Smooth muscle cell (in vitro differentiated cells): ENCODE data around the gene MERTK. TPM values are rescaled to one million over a fixed set of nuclear protein-coding genes. Genes with fewer than 3 reads are reported as not detected.

Experiments
- DNase-seq: peaks from one replicate; lab custom pipeline; 2025; ENCODE audit not compliant: unreplicated experiment; lab: John Stamatoyannopoulos, UW
- H2AFZ ChIP-seq: fragments of 200-600 bp; sonication (generic); 2 replicates; pipeline ENCODE4 v1.6.0; 2016; ENCODE audit warnings: antibody characterized with exemption, low read depth, mild to moderate bottlenecking
- H3F3A ChIP-seq: fragments of 200-600 bp; sonication (generic); 2 replicates; pipeline ENCODE4 v1.6.0; 2017; ENCODE audit warnings: antibody characterized with exemption, low read depth
- H3K27ac ChIP-seq: fragments of 200-600 bp; sonication (generic); 2 replicates; pipeline ENCODE4 v1.5.1; 2016; ENCODE audit warnings: low read depth, mild to moderate bottlenecking
- H3K27me3 ChIP-seq: fragments of 200-600 bp; sonication (generic); 2 replicates; pipeline ENCODE4 v1.6.1; 2016; ENCODE audit warnings: low read depth, mild to moderate bottlenecking
- H3K36me3 ChIP-seq: fragments of 200-600 bp; sonication (generic); 2 replicates; pipeline ENCODE4 v1.5.1; 2016; ENCODE audit warnings: low read depth
- H3K4me1 ChIP-seq: fragments of 200-600 bp; sonication (generic); 2 replicates; pipeline ENCODE4 v1.5.1; 2016; ENCODE audit warnings: low read depth
- H3K4me2 ChIP-seq: fragments of 200-600 bp; sonication (generic); 2 replicates; pipeline ENCODE4 v1.6.0; 2016; ENCODE audit warnings: mild to moderate bottlenecking
- H3K4me3 ChIP-seq: fragments of 200-600 bp; sonication (generic); 2 replicates; pipeline ENCODE4 v1.5.1; 2016; ENCODE audit warnings: mild to moderate bottlenecking
- H3K79me2 ChIP-seq: fragments of 200-600 bp; sonication (generic); 2 replicates; pipeline ENCODE4 v1.6.0; 2016; ENCODE audit warnings: low read depth, mild to moderate bottlenecking
- H3K9ac ChIP-seq: fragments of 200-600 bp; sonication (generic); 2 replicates; pipeline ENCODE4 v1.6.0; 2016; ENCODE audit warnings: low read depth
- H3K9me3 ChIP-seq: fragments of 200-600 bp; sonication (generic); replicated peaks from 2 replicates; pipeline ENCODE4 v1.5.1; 2016; ENCODE audit warnings: low read depth
- H4K20me1 ChIP-seq: fragments of 200-600 bp; sonication (generic); 2 replicates; pipeline ENCODE4 v1.6.0; 2016; ENCODE audit warnings: low read depth
- CTCF ChIP-seq: fragments of 200-600 bp; sonication (generic); IDR thresholded peaks from 2 replicates; pipeline ENCODE4 v1.5.1; 2017; ENCODE audit warnings: borderline replicate concordance, mild to moderate bottlenecking, antibody characterized with exemption; ENCODE audit not compliant: insufficient read depth, poor library complexity, severe bottlenecking
- WGBS: methylation state at CpG from one replicate; pipeline ENCODE4 v1.1.7; 2016; ENCODE audit warnings: low lambda C conversion rate; 5-methylcytosine and 5-hydroxymethylcytosine counted together
- polyA plus RNA-seq: library from polyadenylated mRNA; unstranded; fragments of >200 nt; fragmentation: Nextera tagmentation; extraction: Ambion mirVana; gene quantifications from 2 replicates; pipeline ENCODE4 v1.2.1, GENCODE V29; 2016
- total RNA-seq: library from RNA; depleted of rRNA; stranded (reverse); fragments of >200 nt; gene quantifications from 2 replicates; pipeline ENCODE4 v1.2.3, GENCODE V29; 2014

MERTK gene
- total and polyA plus RNA-seq, 2 experiments from 2014 or later, result 5.1 to 9.4 TPM

GRCh38 chr2:111986116-111986900 lies 87.9 kb downstream of the MERTK start:
- Histone ChIP-seq H3K27me3 (no peaks in the 10 kb centered on the region), H4K20me1 (no peaks in the 10 kb centered on the region), H3K79me2 (no peaks in the 10 kb centered on the region), H3K36me3 (no peaks in the 10 kb centered on the region), H3K4me2 (no peak overlapping the region), H3F3A (no peaks in the 10 kb centered on the region), H3K4me1 (peaks cover 32% of the 10 kb centered on the region), H2AFZ (no peak overlapping the region), H3K4me3 (no peak overlapping the region), H3K27ac (no peak overlapping the region), H3K9me3 (no peaks in the 10 kb centered on the region), H3K9ac (no peak overlapping the region)
- no peak for TF ChIP-seq CTCF
- WGBS, result 59% methylated on average over 6 of the region's 6 CpGs
- DNase-seq, result no peak

GRCh38 chr2:111990375-111990774 lies 92.0 kb downstream of the MERTK start:
- DNase-seq, result no peak
- WGBS, result over 99% methylated on average over 3 of the region's 3 CpGs
- no peak overlapping the region for H2AFZ ChIP-seq

DNA sequence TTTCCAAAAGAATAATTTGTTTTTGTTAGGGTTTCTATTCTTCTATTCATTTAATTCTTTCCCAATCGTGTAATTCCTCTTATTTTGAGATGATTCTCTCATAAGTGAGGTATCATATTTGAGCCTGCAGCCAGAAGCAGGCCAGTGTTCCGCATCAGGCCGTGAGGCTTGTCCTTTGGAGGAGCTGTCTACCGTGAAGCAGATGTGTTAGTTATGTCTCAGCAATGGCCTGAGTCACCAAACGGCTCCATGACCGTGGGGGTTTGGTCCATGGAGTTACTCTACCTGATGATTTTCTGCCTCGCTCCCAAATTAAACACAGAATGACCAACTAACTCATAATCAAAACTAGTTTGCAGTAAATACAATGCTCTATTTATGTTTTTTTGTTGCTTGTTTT lies 92.4 kb downstream of the MERTK start:
- H3K9ac ChIP-seq, result no peak overlapping the region
- H3K79me2 ChIP-seq, result no peaks in the 10 kb centered on the region
- H4K20me1 ChIP-seq, result no peaks in the 10 kb centered on the region
- H2AFZ ChIP-seq, result no peak overlapping the region
- 86% methylated on average over 7 of the region's 7 CpGs for WGBS
- no peaks in the 10 kb centered on the region for H3K36me3 ChIP-seq
- no peak overlapping the region for H3K27ac ChIP-seq
- no peak overlapping the region for H3K4me2 ChIP-seq
- peaks cover 14% of the 10 kb centered on the region for H3K4me1 ChIP-seq
- no peak for TF ChIP-seq CTCF
- DNase-seq, result no peak
- H3K9me3 ChIP-seq, result no peaks in the 10 kb centered on the region
- H3F3A ChIP-seq, result no peaks in the 10 kb centered on the region
- no peaks in the 10 kb centered on the region for H3K27me3 ChIP-seq
- H3K4me3 ChIP-seq, result no peak overlapping the region

More at GRCh38 chr2:111990375-111990774, 92.0 kb downstream of the MERTK start:
- H3K36me3 ChIP-seq, result no peaks in the 10 kb centered on the region
- H3K4me1 ChIP-seq, result peaks cover 18% of the 10 kb centered on the region
- no peak overlapping the region for H3K4me2 ChIP-seq
- H3K9ac ChIP-seq, result no peak overlapping the region
- H4K20me1 ChIP-seq, result no peaks in the 10 kb centered on the region
- no peaks in the 10 kb centered on the region for H3K9me3 ChIP-seq
- no peak overlapping the region for H3K27ac ChIP-seq
- H3F3A ChIP-seq, result no peaks in the 10 kb centered on the region
- TF ChIP-seq CTCF, result no peak
- H3K27me3 ChIP-seq, result no peaks in the 10 kb centered on the region
- H3K79me2 ChIP-seq, result no peaks in the 10 kb centered on the region
- H3K4me3 ChIP-seq, result no peak overlapping the region

GRCh38 chr2:111994042-111994441 lies 95.6 kb downstream of the MERTK start:
- Histone ChIP-seq H3K79me2 (no peaks in the 10 kb centered on the region), H3K27me3 (no peaks in the 10 kb centered on the region), H3K4me1 (no peaks in the 10 kb centered on the region), H4K20me1 (no peaks in the 10 kb centered on the region), H3K36me3 (peaks cover 11% of the 10 kb centered on the region), H3K9ac (no peak overlapping the region), H3K9me3 (no peaks in the 10 kb centered on the region), H3K4me3 (no peak overlapping the region), H2AFZ (no peak overlapping the region), H3K4me2 (no peak overlapping the region), H3K27ac (no peak overlapping the region), H3F3A (no peaks in the 10 kb centered on the region)
- TF ChIP-seq CTCF, result no peak
- 98% methylated on average over 8 of the region's 8 CpGs for WGBS
- no peak for DNase-seq
